ENCODE data around the gene SETSIP. TPM values are rescaled to one million over a fixed set of nuclear protein-coding genes. Genes with fewer than 3 reads are reported as not detected.

SETSIP gene
- total and polyA plus RNA-seq, 8 donors, result 0.29 to 1.8 (median 0.64) TPM; not detected in 2

GRCh38 chr1:92066321-92066720, 8.9 kb downstream of the SETSIP start:
- H3K27me3 ChIP-seq, result no peaks in the 10 kb centered on the region
- H3K4me3 ChIP-seq, result no peak overlapping the region
- ATAC-seq, result no peak
- no peaks in the 10 kb centered on the region for H3K36me3 ChIP-seq
- H3K27ac ChIP-seq, result no peak overlapping the region
- DNase-seq, result no peak
- no peak for TF ChIP-seq CTCF (IDR thresholded peaks at IDR 0.05)
- no peaks in the 10 kb centered on the region for H3K9me3 ChIP-seq
- H3K4me1 ChIP-seq, result no peaks in the 10 kb centered on the region
- intact Hi-C loops (cut with DNase I), result no loop called here

GRCh38 chr1:92065042-92065441, 10.2 kb downstream of the SETSIP start:
- no peak for ATAC-seq
- no peak overlapping the region for H3K4me3 ChIP-seq
- no peak for TF ChIP-seq CTCF (IDR thresholded peaks at IDR 0.05)
- no peaks in the 10 kb centered on the region for H3K4me1 ChIP-seq
- DNase-seq, result no peak
- no peaks in the 10 kb centered on the region for H3K9me3 ChIP-seq
- no peaks in the 10 kb centered on the region for H3K27me3 ChIP-seq
- intact Hi-C loops (cut with DNase I), result no loop called here
- H3K27ac ChIP-seq, result no peak overlapping the region
- H3K36me3 ChIP-seq, result no peaks in the 10 kb centered on the region

- H3K4me1 ChIP-seq, result no peaks in the 10 kb centered on the region
- H3K9me3 ChIP-seq, result no peaks in the 10 kb centered on the region
- H3K4me3 ChIP-seq, result no peak overlapping the region
- no peak for DNase-seq
- TF ChIP-seq CTCF (IDR thresholded peaks at IDR 0.05), result no peak
- H3K27me3 ChIP-seq, result no peaks in the 10 kb centered on the region
- no peaks in the 10 kb centered on the region for H3K36me3 ChIP-seq
- no peak for ATAC-seq
- intact Hi-C loops (cut with DNase I), result no loop called here
- H3K27ac ChIP-seq, result no peak overlapping the region
Measured at GRCh38 chr1:92051948-92052347, 23.3 kb downstream of the SETSIP start.

GRCh38 chr1:92045766-92046495, 29.3 kb downstream of the SETSIP start:
- intact Hi-C loops (cut with DNase I), result no loop called here
- ATAC-seq (no peak), DNase-seq (no peak)
- no peaks in the 10 kb centered on the region for H3K9me3 ChIP-seq
- H3K27me3 ChIP-seq, result no peaks in the 10 kb centered on the region
- H3K4me1 ChIP-seq, result no peaks in the 10 kb centered on the region
- no peak overlapping the region for H3K4me3 ChIP-seq
- no peak overlapping the region for H3K27ac ChIP-seq
- TF ChIP-seq CTCF (IDR thresholded peaks at IDR 0.05), result no peak
- no peaks in the 10 kb centered on the region for H3K36me3 ChIP-seq

GRCh38 chr1:92043621-92044020, 31.6 kb downstream of the SETSIP start:
- Histone ChIP-seq H3K36me3 (no peaks in the 10 kb centered on the region), H3K4me1 (no peaks in the 10 kb centered on the region), H3K27ac (no peak overlapping the region), H3K27me3 (no peaks in the 10 kb centered on the region), H3K9me3 (no peaks in the 10 kb centered on the region), H3K4me3 (no peak overlapping the region)
- intact Hi-C loops (cut with DNase I), result no loop called here
- no peak for DNase-seq
- no peak for ATAC-seq
- TF ChIP-seq CTCF (IDR thresholded peaks at IDR 0.05), result no peak
